Sigmoid colon (tissue), 7 donors: ENCODE data around the gene CCDC70. TPM values are rescaled to one million over a fixed set of nuclear protein-coding genes. Genes with fewer than 3 reads are reported as not detected.

Experiments
- DNase-seq: peaks from one replicate; pipeline ENCODE4 v3.0.0-alpha.2; 2019
- H3K27ac ChIP-seq, 4 donors: fragments of 200-600 bp; sonication (generic); one replicate each; pipeline ENCODE4 v1.5.1; 2016 to 2019; ENCODE audit warnings: mild to moderate bottlenecking in 1 of 4
- H3K27me3 ChIP-seq, 3 donors: fragments of 200-600 bp; sonication (generic); one replicate each; pipeline ENCODE4 v1.5.1; 2019; ENCODE audit warnings: mild to moderate bottlenecking in 1 of 3
- H3K36me3 ChIP-seq, 4 donors: fragments of 200-600 bp; sonication (generic); one replicate each; pipeline ENCODE4 v1.5.1; 2016 to 2019
- H3K4me1 ChIP-seq, 4 donors: fragments of 200-600 bp; sonication (generic); one replicate each; pipeline ENCODE4 v1.5.1; 2017 to 2019
- H3K4me3 ChIP-seq, 4 donors: fragments of 200-600 bp; sonication (generic); one replicate each; pipeline ENCODE4 v1.5.1; 2017 to 2019; ENCODE audit warnings: mild to moderate bottlenecking in 2 of 4, moderate library complexity in 1 of 4
- H3K9me3 ChIP-seq, 4 donors: fragments of 200-600 bp in 3 of 4; sonication (generic) in 3 of 4; one replicate each; pipeline versions ENCODE4 v1.5.1 to v1.6.1; 2013 to 2019
- CTCF ChIP-seq, 4 experiments: fragments of 450-650 bp in 3 of 4; fragments of 200-600 bp in 1 of 4; IDR thresholded peaks; one replicate each; pipeline ENCODE4 v1.5.1; 2016 to 2019; ENCODE audit warnings: antibody characterized with exemption in 4 of 4, mild to moderate bottlenecking in 3 of 4, moderate library complexity in 2 of 4
- EP300 ChIP-seq, 4 donors: sonication (generic); formaldehyde crosslinking; IDR thresholded peaks; one replicate each; pipeline ENCODE4 v1.6.1; 2017; ENCODE audit warnings: antibody characterized with exemption in 4 of 4
- POLR2A ChIP-seq, 2 donors: fragments of 450-650 bp; IDR thresholded peaks; one replicate each; pipeline ENCODE4 v1.6.1; 2016; ENCODE audit warnings: antibody characterized with exemption in 2 of 2, mild to moderate bottlenecking in 2 of 2, moderate library complexity in 2 of 2
- POLR2AphosphoS5 ChIP-seq, 4 donors: sonication (generic); formaldehyde crosslinking; IDR thresholded peaks; one replicate each; pipeline ENCODE4 v1.6.1; 2017; ENCODE audit warnings: antibody characterized with exemption in 4 of 4
- whole genome bisulfite sequencing, 2 donors: extraction: QIAGEN DNeasy Blood & Tissue Kit; methylation state at CpG; one replicate each; pipeline ENCODE4 v1.1.7; 2013; 5-methylcytosine and 5-hydroxymethylcytosine counted together
- intact Hi-C: fragments of 100-400 bp; cut with DNase I; formaldehyde crosslinking; loops from one replicate; pipeline ENCODE4 v1.15.1; 2023
- polyA plus RNA-seq, 3 donors: library from polyadenylated mRNA; stranded (reverse); fragments of 200-250 nt; gene quantifications; one replicate each; pipeline ENCODE4 v1.2.3, GENCODE V29; 2013
- total RNA-seq, 4 donors: library from RNA; depleted of rRNA; stranded (reverse); fragments of >200 nt; gene quantifications; one replicate each; pipeline ENCODE4 v1.1.0, GENCODE V29; 2016
- donor health status: healthy with polysubstance abuse.
- donor health status: Bipolar disorder and iron deficiency.
- donor health status: healthy.

CCDC70 gene
- total and polyA plus RNA-seq, 7 donors = not detected

GRCh38 chr13:51828730-51829567, 32.8 kb upstream of the CCDC70 start:
- intact Hi-C loops = no loop called here
- H3K4me3 ChIP-seq = no peak overlapping the region
- H3K9me3 ChIP-seq = no peaks in the 10 kb centered on the region
- 86 to 93% methylated on average over 8 of the region's 8 CpGs for WGBS, 2 donors
- no peaks in the 10 kb centered on the region for H3K27me3 ChIP-seq
- TF ChIP-seq EP300 (IDR thresholded peaks at IDR 0.05) = no peak
- no peak for TF ChIP-seq CTCF (IDR thresholded peaks at IDR 0.05)
- TF ChIP-seq POLR2AphosphoS5 (IDR thresholded peaks at IDR 0.05) = no peak
- TF ChIP-seq POLR2A (IDR thresholded peaks at IDR 0.05) = no peak
- H3K27ac ChIP-seq = no peak overlapping the region
- DNase-seq = no peak
- peaks cover 0 to 39% (median 36%) of the 10 kb centered on the region in 4 donors for H3K4me1 ChIP-seq
- no peaks in the 10 kb centered on the region for H3K36me3 ChIP-seq

- TF ChIP-seq EP300 (IDR thresholded peaks at IDR 0.05) (no peak), POLR2AphosphoS5 (IDR thresholded peaks at IDR 0.05) (no peak), CTCF (IDR thresholded peaks at IDR 0.05) (no peak), POLR2A (IDR thresholded peaks at IDR 0.05) (no peak)
- intact Hi-C loops = no loop called here
- WGBS, 2 donors = 89 to 93% methylated on average over 2 of the region's 2 CpGs
- Histone ChIP-seq H3K4me1 (peaks cover 0 to 36% (median 34%) of the 10 kb centered on the region in 4 donors), H3K36me3 (no peaks in the 10 kb centered on the region), H3K9me3 (no peaks in the 10 kb centered on the region), H3K27me3 (no peaks in the 10 kb centered on the region), H3K4me3 (no peak overlapping the region), H3K27ac (no peak overlapping the region)
- DNase-seq = no peak
These were observed 32.2 kb upstream of the CCDC70 start for GRCh38 chr13:51829568-51829899.

GRCh38 chr13:51831519-51831918, 30.2 kb upstream of the CCDC70 start:
- H3K9me3 ChIP-seq = no peaks in the 10 kb centered on the region
- DNase-seq = no peak
- H3K36me3 ChIP-seq = no peaks in the 10 kb centered on the region
- intact Hi-C loops = no loop called here
- no peaks in the 10 kb centered on the region for H3K27me3 ChIP-seq
- H3K4me3 ChIP-seq = no peak overlapping the region
- WGBS, 2 donors = 91 to 95% methylated on average over 5 of the region's 5 CpGs
- no peak for TF ChIP-seq POLR2AphosphoS5 (IDR thresholded peaks at IDR 0.05)
- TF ChIP-seq EP300 (IDR thresholded peaks at IDR 0.05) = no peak
- no peak for TF ChIP-seq CTCF (IDR thresholded peaks at IDR 0.05)
- TF ChIP-seq POLR2A (IDR thresholded peaks at IDR 0.05) = no peak
- H3K4me1 ChIP-seq = peaks cover 0 to 16% (median 14%) of the 10 kb centered on the region in 4 donors
- H3K27ac ChIP-seq = no peak overlapping the region

- Histone ChIP-seq H3K36me3 (no peaks in the 10 kb centered on the region), H3K4me3 (no peak overlapping the region)
- intact Hi-C loops = loop anchor here (1.0 kb wide), 1 partner anchor 17 kb away; no protein-coding TSS in a partner anchor
These were observed 29.2 kb upstream of the CCDC70 start for GRCh38 chr13:51832471-51833152.

More at GRCh38 chr13:51832471-51833152, 29.2 kb upstream of the CCDC70 start:
- H3K27ac ChIP-seq = no peak overlapping the region
- WGBS, 2 donors = 65 to 71% methylated on average over 6 of the region's 6 CpGs
- DNase-seq = no peak
- H3K4me1 ChIP-seq = peaks cover 0 to 5% (median 3%) of the 10 kb centered on the region in 4 donors
- no peaks in the 10 kb centered on the region for H3K9me3 ChIP-seq
- no peaks in the 10 kb centered on the region for H3K27me3 ChIP-seq
- no peak for TF ChIP-seq POLR2A (IDR thresholded peaks at IDR 0.05)
- peak; percentile 38 to 54 (median 44) for TF ChIP-seq CTCF (IDR thresholded peaks at IDR 0.05)
- TF ChIP-seq POLR2AphosphoS5 (IDR thresholded peaks at IDR 0.05) = no peak
